ENCODE results near the gene TEX29. TPM values are rescaled to one million over a fixed set of nuclear protein-coding genes. Genes with fewer than 3 reads are reported as not detected.

Gene TEX29
- total and polyA plus RNA-seq, 8 donors, result 0.23 to 3.8 (median 1.3) TPM; not detected in 4

- DNase-seq, result no peak
Observed at GRCh38 chr13:111326621-111326965, 6.2 kb downstream of the TEX29 start.

GRCh38 chr13:111326981-111327642 lies 6.7 kb downstream of the TEX29 start:
- Histone ChIP-seq H3K4me1 (no peaks in the 10 kb centered on the region), H3K4me3 (no peak overlapping the region), H3K9me3 (no peaks in the 10 kb centered on the region), H3K36me3 (no peaks in the 10 kb centered on the region), H3K27me3 (no peaks in the 10 kb centered on the region), H3K27ac (no peak overlapping the region)
- no peak for FAIRE-seq
- intact Hi-C loops (cut with DNase I), result no loop called here
- no peak for ATAC-seq
- no peak for TF ChIP-seq CTCF (IDR thresholded peaks at IDR 0.05)
- peak in 1 of 6 donors; percentile 2 for DNase-seq
- 82 to 87% methylated on average over 16 of the region's 16 CpGs for WGBS, 2 donors

More at GRCh38 chr13:111326621-111326965, 6.2 kb downstream of the TEX29 start:
- no peak overlapping the region for H3K27ac ChIP-seq
- no peaks in the 10 kb centered on the region for H3K4me1 ChIP-seq
- ATAC-seq, result no peak
- no peaks in the 10 kb centered on the region for H3K36me3 ChIP-seq
- no peak overlapping the region for H3K4me3 ChIP-seq
- WGBS, 2 donors, result 86 to 94% methylated on average over 10 to 15 of the region's 15 CpGs
- TF ChIP-seq CTCF (IDR thresholded peaks at IDR 0.05), result no peak
- FAIRE-seq, result no peak
- H3K9me3 ChIP-seq, result no peaks in the 10 kb centered on the region
- intact Hi-C loops (cut with DNase I), result no loop called here
- H3K27me3 ChIP-seq, result no peaks in the 10 kb centered on the region

- intact Hi-C loops (cut with DNase I), result no loop called here
- H3K36me3 ChIP-seq, result no peaks in the 10 kb centered on the region
- ATAC-seq, result no peak
- peak in 1 of 6 donors; percentile 2 for DNase-seq
- WGBS, 2 donors, result 87 to 88% methylated on average over 32 of the region's 32 CpGs
- FAIRE-seq, result no peak
- H3K9me3 ChIP-seq, result no peaks in the 10 kb centered on the region
- no peak for TF ChIP-seq CTCF (IDR thresholded peaks at IDR 0.05)
- H3K4me1 ChIP-seq, result no peaks in the 10 kb centered on the region
- H3K27ac ChIP-seq, result no peak overlapping the region
- no peaks in the 10 kb centered on the region for H3K27me3 ChIP-seq
- no peak overlapping the region for H3K4me3 ChIP-seq
Observed at GRCh38 chr13:111327730-111328573, 7.5 kb downstream of the TEX29 start.

GRCh38 chr13:111328574-111329410 lies 8.3 kb downstream of the TEX29 start:
- 84% methylated on average over 30 of the region's 30 CpGs for WGBS, 2 donors
- intact Hi-C loops (cut with DNase I), result no loop called here
- no peak for ATAC-seq
- Histone ChIP-seq H3K9me3 (no peaks in the 10 kb centered on the region), H3K27me3 (no peaks in the 10 kb centered on the region), H3K36me3 (no peaks in the 10 kb centered on the region), H3K4me3 (no peak overlapping the region), H3K4me1 (no peaks in the 10 kb centered on the region), H3K27ac (no peak overlapping the region)
- TF ChIP-seq CTCF (IDR thresholded peaks at IDR 0.05), result no peak
- FAIRE-seq, result no peak
- DNase-seq, result peak in 1 of 6 donors; percentile 3
